Fibroblast of villous mesenchyme (primary cell): ENCODE data around the gene SLC25A39. TPM values are rescaled to one million over a fixed set of nuclear protein-coding genes. Genes with fewer than 3 reads are reported as not detected.
A peak's percentile ranks its signal among the peaks of the same experiment; 100 is the strongest.

Experiments used
- DNase-seq: peaks from one replicate; pipeline ENCODE4 v3.0.0-alpha.2; 2010; ENCODE audit warnings: low read depth
- H3K4me3 ChIP-seq: 2 replicates; pipeline ENCODE4 v1.5.1; 2011; ENCODE audit warnings: low read depth, mild to moderate bottlenecking, low read length
- total RNA-seq: library from RNA; depleted of rRNA; stranded (reverse); fragments of >200 nt; gene quantifications from 2 replicates; pipeline ENCODE4 v1.2.3, GENCODE V29; 2012
- TF ChIP-seq, protein P1 (sequence below): IDR thresholded peaks from 2 replicates; pipeline ENCODE4 v1.5.1; 2012; ENCODE audit warnings: low read depth, mild to moderate bottlenecking, low read length; ENCODE audit not compliant: insufficient read depth

Gene SLC25A39
- total RNA-seq, 1 donor = 61.7 TPM

DNA sequence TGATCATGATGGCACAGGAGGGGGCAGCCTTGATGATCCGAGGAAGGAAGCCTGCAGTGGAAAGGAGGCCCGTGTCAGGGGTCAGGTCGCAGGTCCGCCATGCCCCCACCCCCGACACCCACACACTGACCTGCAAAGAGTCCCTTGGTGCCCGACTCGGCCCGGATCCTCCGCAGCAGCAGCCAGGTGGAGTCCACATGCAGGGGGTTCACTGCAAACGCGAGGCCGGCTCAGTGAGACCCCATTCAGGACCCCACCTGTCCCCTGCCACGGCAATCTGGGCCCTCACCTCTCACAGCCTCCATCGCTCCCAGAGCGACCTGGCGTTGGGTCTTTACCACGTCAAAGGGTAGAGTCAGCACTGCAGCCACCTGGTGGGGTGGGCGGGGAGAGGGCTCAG, 4.6 kb downstream of the SLC25A39 start:
- DNase-seq = no peak
- TF ChIP-seq, protein P1, sequence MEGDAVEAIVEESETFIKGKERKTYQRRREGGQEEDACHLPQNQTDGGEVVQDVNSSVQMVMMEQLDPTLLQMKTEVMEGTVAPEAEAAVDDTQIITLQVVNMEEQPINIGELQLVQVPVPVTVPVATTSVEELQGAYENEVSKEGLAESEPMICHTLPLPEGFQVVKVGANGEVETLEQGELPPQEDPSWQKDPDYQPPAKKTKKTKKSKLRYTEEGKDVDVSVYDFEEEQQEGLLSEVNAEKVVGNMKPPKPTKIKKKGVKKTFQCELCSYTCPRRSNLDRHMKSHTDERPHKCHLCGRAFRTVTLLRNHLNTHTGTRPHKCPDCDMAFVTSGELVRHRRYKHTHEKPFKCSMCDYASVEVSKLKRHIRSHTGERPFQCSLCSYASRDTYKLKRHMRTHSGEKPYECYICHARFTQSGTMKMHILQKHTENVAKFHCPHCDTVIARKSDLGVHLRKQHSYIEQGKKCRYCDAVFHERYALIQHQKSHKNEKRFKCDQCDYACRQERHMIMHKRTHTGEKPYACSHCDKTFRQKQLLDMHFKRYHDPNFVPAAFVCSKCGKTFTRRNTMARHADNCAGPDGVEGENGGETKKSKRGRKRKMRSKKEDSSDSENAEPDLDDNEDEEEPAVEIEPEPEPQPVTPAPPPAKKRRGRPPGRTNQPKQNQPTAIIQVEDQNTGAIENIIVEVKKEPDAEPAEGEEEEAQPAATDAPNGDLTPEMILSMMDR = no peak

DNA sequence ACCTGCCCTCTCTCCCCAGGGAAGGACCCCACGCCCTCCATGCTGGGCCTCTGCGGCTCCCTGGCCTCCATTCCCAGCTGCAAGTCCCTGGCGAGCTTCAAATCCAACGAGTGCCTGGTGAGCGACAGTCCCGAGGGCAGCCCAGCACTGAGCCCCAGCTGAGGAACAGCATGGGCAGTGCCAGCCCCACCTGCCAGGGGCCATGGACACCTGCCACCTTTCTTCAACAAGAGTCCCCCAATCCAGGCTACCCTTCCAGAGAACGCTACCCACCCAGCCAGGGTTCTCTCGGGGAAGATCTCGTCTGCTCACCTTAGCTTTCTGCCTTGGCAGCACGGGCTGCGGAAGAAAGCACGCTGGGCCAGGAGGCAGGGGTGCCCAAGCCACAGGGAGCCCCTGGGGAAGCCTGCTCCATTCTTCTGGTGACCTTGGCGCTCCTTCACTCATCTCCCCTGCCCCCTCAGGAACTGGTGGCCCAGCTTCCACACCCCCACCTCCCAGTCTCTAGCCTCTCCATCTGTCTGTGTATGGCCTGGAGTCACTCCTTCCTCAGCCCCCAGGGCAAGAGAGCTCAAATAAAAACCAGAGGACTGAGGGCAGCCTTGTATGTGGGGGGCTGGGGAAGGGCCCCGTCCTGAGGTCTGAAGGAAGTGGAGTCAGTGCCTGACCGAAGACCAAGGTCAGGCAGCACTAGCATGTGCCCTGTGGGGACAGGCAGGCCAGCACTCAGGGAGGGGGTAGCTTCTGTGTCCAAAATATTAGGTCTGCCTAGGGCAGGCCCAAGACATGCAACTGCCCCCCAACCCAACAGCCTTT, 6.3 kb downstream of the SLC25A39 start:
- DNase-seq = no peak
- no peak overlapping the region for H3K4me3 ChIP-seq

More for the DNA sequence above, 4.6 kb downstream of the SLC25A39 start:
- H3K4me3 ChIP-seq = no peak overlapping the region

DNA sequence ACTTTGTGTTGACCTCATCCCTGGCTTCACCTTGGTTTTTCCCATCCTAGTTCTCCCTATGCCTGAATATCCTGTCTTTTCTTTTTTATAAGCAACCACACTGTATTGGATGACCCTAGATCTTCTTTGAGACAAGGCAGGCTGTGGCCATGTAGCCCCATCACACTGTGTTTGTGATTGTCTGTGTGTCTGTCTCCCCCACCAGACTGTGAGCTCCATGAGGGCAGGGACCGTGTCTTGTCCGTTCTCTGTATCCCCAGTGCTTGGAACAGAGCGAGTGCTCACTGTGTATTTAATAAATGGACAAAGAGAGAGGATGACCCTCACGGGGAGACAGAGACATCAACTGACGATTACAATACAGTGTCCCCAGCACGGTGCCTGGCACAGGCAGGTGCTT, 7.1 kb downstream of the SLC25A39 start:
- DNase-seq = no peak
- TF ChIP-seq, protein P1 = no peak
- H3K4me3 ChIP-seq = no peak overlapping the region

More for the DNA sequence above, 6.3 kb downstream of the SLC25A39 start:
- TF ChIP-seq, protein P1 = no peak

DNA sequence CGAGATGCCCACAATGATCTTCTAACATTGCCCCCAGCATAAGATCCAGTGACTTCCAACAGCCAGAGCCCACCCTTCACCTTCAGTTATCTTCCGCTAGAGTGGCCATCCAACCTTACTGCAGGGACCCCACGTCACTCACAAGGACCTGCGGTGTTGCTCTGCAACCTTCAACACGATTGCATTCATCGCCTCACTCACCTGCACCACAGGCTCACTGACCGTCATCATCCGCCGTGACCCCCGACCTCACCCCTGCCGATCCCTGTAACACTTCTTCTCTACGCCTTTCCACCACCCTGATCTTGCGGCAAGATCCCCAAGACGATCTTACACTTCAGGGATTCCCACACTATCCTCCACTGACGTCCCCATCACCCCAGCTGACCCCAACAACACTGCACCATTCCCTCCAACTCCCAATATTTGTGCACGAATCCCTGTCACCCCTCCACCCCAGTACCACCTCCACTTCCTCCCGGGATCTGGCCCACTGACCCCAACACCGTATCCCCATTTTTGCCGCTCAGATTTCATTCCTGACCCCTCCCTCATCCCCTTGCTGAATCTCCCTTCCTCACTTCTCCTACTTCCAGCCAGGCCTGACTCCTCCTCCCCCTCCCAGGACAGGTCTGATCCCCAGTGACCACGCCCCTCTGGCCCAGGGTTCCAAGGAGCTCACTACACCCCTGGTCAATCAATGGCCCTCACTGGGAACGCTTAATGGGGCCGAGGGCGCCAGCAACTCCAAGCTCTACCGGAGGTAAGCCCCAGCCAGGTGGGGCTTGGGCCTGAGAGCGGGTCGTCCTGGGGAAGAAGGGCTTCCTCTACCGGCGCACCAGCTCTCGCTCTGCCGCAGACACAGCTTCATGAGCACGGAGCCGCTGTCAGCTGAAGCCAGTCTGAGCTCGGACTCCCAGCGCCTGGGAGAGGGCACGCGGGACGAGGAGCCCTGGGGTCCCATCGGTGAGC, 8.6 kb downstream of the SLC25A39 start:
- H3K4me3 ChIP-seq = no peak overlapping the region
- DNase-seq = no peak
- TF ChIP-seq, protein P1 = no peak

DNA sequence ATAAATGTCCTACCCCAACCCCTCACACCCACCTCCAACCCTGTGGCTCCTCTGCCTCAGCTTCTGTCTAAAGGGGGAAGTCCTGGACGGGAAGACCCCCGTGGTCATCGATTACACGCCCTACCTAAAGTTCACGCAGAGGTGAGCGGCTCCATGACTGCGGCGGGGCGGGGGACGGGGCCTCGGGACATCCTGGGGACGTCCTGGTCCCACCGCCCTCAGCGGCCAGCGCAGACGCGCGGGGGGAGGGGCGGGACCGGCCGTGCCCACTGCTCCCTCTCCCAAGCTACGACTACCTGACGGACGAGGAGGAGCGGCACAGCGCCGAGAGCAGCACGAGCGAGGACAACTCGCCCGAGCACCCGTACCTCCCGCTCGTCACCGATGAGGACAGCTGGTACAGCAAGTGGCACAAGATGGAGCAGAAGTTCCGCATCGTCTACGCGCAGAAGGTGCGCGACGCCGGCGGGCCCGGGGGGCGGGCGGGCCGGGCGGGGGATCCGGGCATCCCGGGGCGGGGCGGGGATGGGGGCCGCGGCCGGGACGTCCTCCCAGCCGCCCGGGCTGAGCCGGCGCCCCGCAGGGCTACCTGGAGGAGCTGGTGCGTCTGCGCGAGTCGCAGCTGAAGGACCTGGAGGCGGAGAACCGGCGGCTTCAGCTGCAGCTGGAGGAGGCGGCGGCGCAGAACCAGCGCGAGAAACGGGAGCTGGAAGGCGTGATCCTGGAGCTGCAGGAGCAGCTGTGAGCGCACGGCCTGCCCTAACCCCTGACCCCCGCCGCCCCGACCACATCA, 9.6 kb downstream of the SLC25A39 start:
- TF ChIP-seq, protein P1 = no peak
- H3K4me3 ChIP-seq = peak overlapping the region; percentile 36
- DNase-seq = no peak

DNA sequence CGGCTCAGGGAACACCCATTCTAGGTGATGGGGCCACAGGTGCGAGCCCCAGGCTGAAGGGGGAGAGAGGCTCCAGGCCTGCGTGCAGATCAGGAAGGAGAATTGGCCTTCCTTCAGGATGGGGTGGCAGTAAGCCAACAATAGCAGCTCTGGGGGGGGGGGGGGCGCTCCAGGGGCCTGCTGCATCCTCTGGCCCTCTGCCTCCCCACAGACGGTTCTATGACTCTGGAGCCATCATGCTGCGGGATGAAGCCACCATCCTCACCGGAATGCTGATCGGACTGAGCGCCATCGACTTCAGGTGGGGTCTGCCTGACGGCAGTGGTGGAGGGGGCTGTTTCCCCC, 10.1 kb downstream of the SLC25A39 start:
- TF ChIP-seq, protein P1 = no peak
- H3K4me3 ChIP-seq = no peak overlapping the region
- DNase-seq = no peak
